ENCODE data around the gene FARP1.

DNA sequence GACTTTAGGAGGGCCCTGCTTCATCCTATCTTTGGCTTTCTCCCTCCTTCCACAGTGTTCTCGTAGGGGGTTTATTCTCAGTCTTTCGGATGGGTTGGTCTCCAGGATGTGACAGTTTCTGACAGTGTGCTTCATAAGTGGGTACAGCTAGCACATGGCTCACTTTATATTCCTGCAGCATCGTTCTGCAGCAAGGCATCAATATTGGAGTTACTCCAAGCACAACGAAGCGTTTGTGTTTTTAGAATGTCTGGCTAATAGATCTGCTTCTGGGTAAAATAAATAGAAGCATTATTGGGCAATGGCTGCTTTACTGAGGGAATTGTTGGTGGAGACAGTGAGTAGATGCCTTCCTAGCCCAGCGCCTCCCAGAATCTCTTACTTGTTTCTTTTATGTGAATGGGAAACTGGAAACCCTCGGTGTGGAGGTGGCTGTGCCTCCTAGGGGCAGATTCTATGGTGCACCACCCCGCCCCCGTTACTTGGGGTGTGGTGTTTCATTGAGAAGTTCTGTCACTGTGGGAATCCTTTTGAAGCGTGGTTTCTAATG lies 2.0 kb downstream of the FARP1 start:
- TF ChIP-seq EZH2 (IDR thresholded peaks at IDR 0.05): no peak
- TF ChIP-seq POLR2AphosphoS5 (IDR thresholded peaks at IDR 0.05; ENCODE audit: borderline replicate concordance, low read depth, low read length): no peak

Measured in SK-N-MC (cell line).